ENCODE measurements around the gene PREP.

The PREP gene

GRCh38 chr6:105373481-105373880 is 29.4 kb downstream of the PREP start:
- Histone ChIP-seq H3K4me1 (ENCODE audit: control insufficient read depth, insufficient read depth, low read length) (no peaks in the 10 kb centered on the region), H3K36me3 (ENCODE audit: control insufficient read depth, insufficient read depth, low read length) (peaks cover 5% of the 10 kb centered on the region), H3K27me3 (ENCODE audit: control insufficient read depth, insufficient read depth, low read length, poor library complexity, severe bottlenecking) (no peaks in the 10 kb centered on the region), H3K9me3 (ENCODE audit: control insufficient read depth, low read length) (no peaks in the 10 kb centered on the region), H3K4me3 (ENCODE audit: insufficient read depth, low read depth, low read length) (no peak overlapping the region), H3K27ac (ENCODE audit: insufficient read depth, low read depth, low read length, poor library complexity, severe bottlenecking) (no peak overlapping the region)
- WGBS, 2 experiments = 90 to 97% methylated on average over 4 to 5 of the region's 6 CpGs

- no peaks in the 10 kb centered on the region for H3K4me1 ChIP-seq (ENCODE audit: control insufficient read depth, insufficient read depth, low read length)
- H3K4me3 ChIP-seq (ENCODE audit: insufficient read depth, low read depth, low read length) = no peak overlapping the region
- H3K27ac ChIP-seq (ENCODE audit: insufficient read depth, low read depth, low read length, poor library complexity, severe bottlenecking) = no peak overlapping the region
- no peaks in the 10 kb centered on the region for H3K9me3 ChIP-seq (ENCODE audit: control insufficient read depth, low read length)
- no peaks in the 10 kb centered on the region for H3K27me3 ChIP-seq (ENCODE audit: control insufficient read depth, insufficient read depth, low read length, poor library complexity, severe bottlenecking)
- H3K36me3 ChIP-seq (ENCODE audit: control insufficient read depth, insufficient read depth, low read length) = peaks cover 8% of the 10 kb centered on the region
- 91 to 92% methylated on average over 3 of the region's 3 CpGs for WGBS, 2 experiments
Observed at GRCh38 chr6:105372849-105373182, 30.1 kb downstream of the PREP start.

GRCh38 chr6:105372142-105372848 is 30.6 kb downstream of the PREP start:
- Histone ChIP-seq H3K4me1 (ENCODE audit: control insufficient read depth, insufficient read depth, low read length) (no peaks in the 10 kb centered on the region), H3K27me3 (ENCODE audit: control insufficient read depth, insufficient read depth, low read length, poor library complexity, severe bottlenecking) (no peaks in the 10 kb centered on the region), H3K4me3 (ENCODE audit: insufficient read depth, low read depth, low read length) (no peak overlapping the region), H3K9me3 (ENCODE audit: control insufficient read depth, low read length) (no peaks in the 10 kb centered on the region), H3K36me3 (ENCODE audit: control insufficient read depth, insufficient read depth, low read length) (peaks cover 8% of the 10 kb centered on the region), H3K27ac (ENCODE audit: insufficient read depth, low read depth, low read length, poor library complexity, severe bottlenecking) (no peak overlapping the region)
- WGBS, 2 experiments = 95 to 100% methylated on average over 3 to 4 of the region's 4 CpGs

- Histone ChIP-seq H3K27me3 (ENCODE audit: control insufficient read depth, insufficient read depth, low read length, poor library complexity, severe bottlenecking) (no peaks in the 10 kb centered on the region), H3K9me3 (ENCODE audit: control insufficient read depth, low read length) (no peaks in the 10 kb centered on the region), H3K36me3 (ENCODE audit: control insufficient read depth, insufficient read depth, low read length) (peaks cover 8% of the 10 kb centered on the region), H3K4me1 (ENCODE audit: control insufficient read depth, insufficient read depth, low read length) (no peaks in the 10 kb centered on the region), H3K4me3 (ENCODE audit: insufficient read depth, low read depth, low read length) (no peak overlapping the region), H3K27ac (ENCODE audit: insufficient read depth, low read depth, low read length, poor library complexity, severe bottlenecking) (no peak overlapping the region)
- 95 to 100% methylated on average over 1 of the region's 1 CpG for WGBS, 2 experiments
Observed at GRCh38 chr6:105370351-105370750, 32.5 kb downstream of the PREP start.

GRCh38 chr6:105369145-105369544 is 33.7 kb downstream of the PREP start:
- H3K4me3 ChIP-seq (ENCODE audit: insufficient read depth, low read depth, low read length) = no peak overlapping the region
- H3K27ac ChIP-seq (ENCODE audit: insufficient read depth, low read depth, low read length, poor library complexity, severe bottlenecking) = no peak overlapping the region
- no CpG with 5 or more reads among the region's 1 CpG for WGBS, 2 experiments
- peaks cover 8% of the 10 kb centered on the region for H3K36me3 ChIP-seq (ENCODE audit: control insufficient read depth, insufficient read depth, low read length)
- no peaks in the 10 kb centered on the region for H3K27me3 ChIP-seq (ENCODE audit: control insufficient read depth, insufficient read depth, low read length, poor library complexity, severe bottlenecking)
- H3K4me1 ChIP-seq (ENCODE audit: control insufficient read depth, insufficient read depth, low read length) = no peaks in the 10 kb centered on the region
- no peaks in the 10 kb centered on the region for H3K9me3 ChIP-seq (ENCODE audit: control insufficient read depth, low read length)

- Histone ChIP-seq H3K9me3 (ENCODE audit: control insufficient read depth, low read length) (no peaks in the 10 kb centered on the region), H3K27ac (ENCODE audit: insufficient read depth, low read depth, low read length, poor library complexity, severe bottlenecking) (no peak overlapping the region), H3K36me3 (ENCODE audit: control insufficient read depth, insufficient read depth, low read length) (peaks cover 3% of the 10 kb centered on the region), H3K27me3 (ENCODE audit: control insufficient read depth, insufficient read depth, low read length, poor library complexity, severe bottlenecking) (no peaks in the 10 kb centered on the region), H3K4me3 (ENCODE audit: insufficient read depth, low read depth, low read length) (no peak overlapping the region), H3K4me1 (ENCODE audit: control insufficient read depth, insufficient read depth, low read length) (no peaks in the 10 kb centered on the region)
- 94 to 95% methylated on average over 11 of the region's 11 CpGs for WGBS, 2 experiments
Observed at GRCh38 chr6:105364243-105364642, 38.6 kb downstream of the PREP start.

- WGBS, 2 experiments = 73% methylated on average over 1 of the region's 1 CpG
- no peaks in the 10 kb centered on the region for H3K9me3 ChIP-seq (ENCODE audit: control insufficient read depth, low read length)
- no peak overlapping the region for H3K27ac ChIP-seq (ENCODE audit: insufficient read depth, low read depth, low read length, poor library complexity, severe bottlenecking)
- H3K36me3 ChIP-seq (ENCODE audit: control insufficient read depth, insufficient read depth, low read length) = peaks cover under 1% of the 10 kb centered on the region
- H3K27me3 ChIP-seq (ENCODE audit: control insufficient read depth, insufficient read depth, low read length, poor library complexity, severe bottlenecking) = no peaks in the 10 kb centered on the region
- no peak overlapping the region for H3K4me3 ChIP-seq (ENCODE audit: insufficient read depth, low read depth, low read length)
- H3K4me1 ChIP-seq (ENCODE audit: control insufficient read depth, insufficient read depth, low read length) = no peaks in the 10 kb centered on the region
Observed at GRCh38 chr6:105363100-105363754, 39.7 kb downstream of the PREP start.

- Histone ChIP-seq H3K9me3 (ENCODE audit: control insufficient read depth, low read length) (no peaks in the 10 kb centered on the region), H3K27me3 (ENCODE audit: control insufficient read depth, insufficient read depth, low read length, poor library complexity, severe bottlenecking) (no peaks in the 10 kb centered on the region), H3K27ac (ENCODE audit: insufficient read depth, low read depth, low read length, poor library complexity, severe bottlenecking) (no peak overlapping the region), H3K4me1 (ENCODE audit: control insufficient read depth, insufficient read depth, low read length) (no peaks in the 10 kb centered on the region), H3K36me3 (ENCODE audit: control insufficient read depth, insufficient read depth, low read length) (no peaks in the 10 kb centered on the region), H3K4me3 (ENCODE audit: insufficient read depth, low read depth, low read length) (no peak overlapping the region)
- 97% methylated on average over 10 of the region's 10 CpGs for WGBS, 2 experiments
Observed at GRCh38 chr6:105359419-105360370, 43.2 kb downstream of the PREP start.

- Histone ChIP-seq H3K9me3 (ENCODE audit: control insufficient read depth, low read length) (no peaks in the 10 kb centered on the region), H3K27ac (ENCODE audit: insufficient read depth, low read depth, low read length, poor library complexity, severe bottlenecking) (no peak overlapping the region), H3K4me3 (ENCODE audit: insufficient read depth, low read depth, low read length) (no peak overlapping the region), H3K27me3 (ENCODE audit: control insufficient read depth, insufficient read depth, low read length, poor library complexity, severe bottlenecking) (no peaks in the 10 kb centered on the region), H3K4me1 (ENCODE audit: control insufficient read depth, insufficient read depth, low read length) (no peaks in the 10 kb centered on the region), H3K36me3 (ENCODE audit: control insufficient read depth, insufficient read depth, low read length) (no peaks in the 10 kb centered on the region)
- WGBS, 2 experiments = 89 to 91% methylated on average over 1 of the region's 1 CpG
Observed at GRCh38 chr6:105357165-105357564, 45.7 kb downstream of the PREP start.

- Histone ChIP-seq H3K27me3 (ENCODE audit: control insufficient read depth, insufficient read depth, low read length, poor library complexity, severe bottlenecking) (no peaks in the 10 kb centered on the region), H3K36me3 (ENCODE audit: control insufficient read depth, insufficient read depth, low read length) (no peaks in the 10 kb centered on the region), H3K27ac (ENCODE audit: insufficient read depth, low read depth, low read length, poor library complexity, severe bottlenecking) (no peak overlapping the region), H3K9me3 (ENCODE audit: control insufficient read depth, low read length) (no peaks in the 10 kb centered on the region), H3K4me3 (ENCODE audit: insufficient read depth, low read depth, low read length) (no peak overlapping the region), H3K4me1 (ENCODE audit: control insufficient read depth, insufficient read depth, low read length) (no peaks in the 10 kb centered on the region)
- 95 to 97% methylated on average over 3 to 4 of the region's 4 CpGs for WGBS, 2 experiments
Observed at GRCh38 chr6:105352037-105352617, 50.8 kb downstream of the PREP start.

All from ectodermal cell (in vitro differentiated cells).